GM23338 (cell line): ENCODE data around the gene SBF1. TPM values are rescaled to one million over a fixed set of nuclear protein-coding genes. Genes with fewer than 3 reads are reported as not detected.
A peak's percentile ranks its signal among the peaks of the same experiment; 100 is the strongest.

Experiments
- ATAC-seq: fragments of 200-7000 bp; cut with Tn5 transposase; 3 replicates; pipeline ENCODE4 v1.9.1; 2020
- DNase-seq: peaks from one replicate; pipeline ENCODE4 v3.0.0-alpha.2; 2015; ENCODE audit warnings: low spot score
- H2AFZ ChIP-seq: fragments of 200-600 bp; sonication (generic); 2 replicates; pipeline ENCODE4 v1.8.0; 2016; ENCODE audit warnings: antibody characterized with exemption, mild to moderate bottlenecking, moderate library complexity
- H3F3A ChIP-seq: fragments of 200-600 bp; sonication (generic); replicated peaks from 2 replicates; pipeline ENCODE4 v1.8.0; 2017; ENCODE audit warnings: antibody characterized with exemption, mixed run types, low read depth
- H3K27ac ChIP-seq: fragments of 200-600 bp; sonication (generic); 2 replicates; pipeline ENCODE4 v1.6.1; 2016; ENCODE audit warnings: low read depth
- H3K27me3 ChIP-seq: fragments of 200-600 bp; sonication (generic); 2 replicates; pipeline ENCODE4 v1.8.0; 2016; ENCODE audit warnings: mild to moderate bottlenecking, mixed run types, moderate library complexity; ENCODE audit not compliant: insufficient read depth
- H3K36me3 ChIP-seq: fragments of 200-600 bp; sonication (generic); 2 replicates; pipeline ENCODE4 v1.8.0; 2016; ENCODE audit warnings: mild to moderate bottlenecking; ENCODE audit not compliant: insufficient read depth
- H3K4me1 ChIP-seq: fragments of 200-600 bp; sonication (generic); 2 replicates; pipeline ENCODE4 v1.8.0; 2016; ENCODE audit warnings: mild to moderate bottlenecking, moderate library complexity; ENCODE audit not compliant: insufficient read depth
- H3K4me2 ChIP-seq: fragments of 200-600 bp; sonication (generic); 2 replicates; pipeline ENCODE4 v1.7.1; 2017; ENCODE audit warnings: mixed run types
- H3K4me3 ChIP-seq: fragments of 200-600 bp; sonication (generic); 2 replicates; pipeline ENCODE4 v1.6.1; 2016; ENCODE audit warnings: mixed run types
- H3K79me2 ChIP-seq: fragments of 200-600 bp; sonication (generic); replicated peaks from 2 replicates; pipeline ENCODE4 v1.8.0; 2017; ENCODE audit warnings: mild to moderate bottlenecking; ENCODE audit not compliant: insufficient read depth
- H3K9me2 ChIP-seq: fragments of 200-600 bp; sonication (generic); 2 replicates; pipeline ENCODE4 v1.8.0; 2017; ENCODE audit not compliant: insufficient read depth
- H4K20me1 ChIP-seq: fragments of 200-600 bp; sonication (generic); replicated peaks from 2 replicates; pipeline ENCODE4 v1.8.0; 2017; ENCODE audit warnings: mild to moderate bottlenecking; ENCODE audit not compliant: insufficient read depth
- H3K27ac Mint-ChIP-seq: 2 replicates; pipeline ENCODE4 v1.8.0; 2020; ENCODE audit warnings: inconsistent platforms, mild to moderate bottlenecking, moderate library complexity, mixed read lengths
- H3K27me3 Mint-ChIP-seq: 3 replicates; pipeline ENCODE4 v1.8.0; 2022; ENCODE audit warnings: low read depth, mild to moderate bottlenecking, moderate library complexity, mixed read lengths, inconsistent platforms; ENCODE audit not compliant: insufficient read depth, poor library complexity
- H3K36me3 Mint-ChIP-seq: 3 replicates; pipeline ENCODE4 v1.8.0; 2021; ENCODE audit warnings: low read depth, mild to moderate bottlenecking, inconsistent platforms, moderate library complexity, mixed read lengths
- H3K4me1 Mint-ChIP-seq: 3 replicates; pipeline ENCODE4 v1.8.0; 2020; ENCODE audit warnings: mild to moderate bottlenecking, inconsistent platforms, mixed read lengths
- H3K4me3 Mint-ChIP-seq: 3 replicates; pipeline ENCODE4 v1.8.0; 2021; ENCODE audit warnings: moderate library complexity, mild to moderate bottlenecking, inconsistent platforms, mixed read lengths
- H3K9me3 Mint-ChIP-seq: 3 replicates; pipeline ENCODE4 v1.8.0; 2020; ENCODE audit warnings: moderate library complexity, mild to moderate bottlenecking, inconsistent platforms, mixed read lengths
- CTCF ChIP-seq, 2 experiments: fragments of 200-600 bp in 1 of 2; sonication (generic) in 1 of 2; conservative IDR thresholded peaks; 2 replicates each; pipeline versions ENCODE4 v1.5.1 to v1.6.1; 2016 to 2017; ENCODE audit warnings: antibody characterized with exemption in 2 of 2, low read depth in 2 of 2, mild to moderate bottlenecking in 2 of 2, moderate library complexity in 1 of 2
- ETS1 ChIP-seq: IDR thresholded peaks from 2 replicates; pipeline ENCODE4 v1.6.1; 2016; ENCODE audit warnings: antibody characterized with exemption
- EZH2 ChIP-seq: fragments of 200-600 bp; sonication (generic); IDR thresholded peaks from one replicate; pipeline ENCODE4 v1.8.0; 2017; ENCODE audit warnings: antibody characterized with exemption, mild to moderate bottlenecking, low read depth; ENCODE audit not compliant: unreplicated experiment
- EZH2phosphoT487 ChIP-seq: fragments of 200-600 bp; sonication (generic); IDR thresholded peaks from one replicate; pipeline ENCODE4 v1.8.1; 2018; ENCODE audit warnings: antibody characterized with exemption; ENCODE audit not compliant: unreplicated experiment
- STAT1 ChIP-seq: IDR thresholded peaks from one replicate; pipeline ENCODE4 v1.6.1; 2016; ENCODE audit warnings: antibody characterized with exemption; ENCODE audit not compliant: unreplicated experiment
- ZNF114 ChIP-seq: fragments of 250-450 bp; sonication (Bioruptor Pico); IDR thresholded peaks from 2 replicates; pipeline ENCODE4 v1.5.0; 2020; ENCODE audit warnings: mild to moderate bottlenecking, moderate library complexity
- ZNF331 ChIP-seq: fragments of 250-450 bp; sonication (Bioruptor Pico); IDR thresholded peaks from 2 replicates; pipeline ENCODE4 v1.5.0; 2020; ENCODE audit warnings: low read depth, mild to moderate bottlenecking, moderate library complexity
- polyA plus RNA-seq: library from polyadenylated mRNA; unstranded; fragments of >200 nt; fragmentation: Nextera tagmentation; extraction: Ambion mirVana; gene quantifications from 2 replicates; pipeline ENCODE4 v1.2.1, GENCODE V29; 2016
- total RNA-seq: library from RNA; depleted of rRNA; stranded (reverse); fragments of >200 nt; shearing (Covaris generic); gene quantifications from 2 replicates; pipeline ENCODE4 v1.2.3, GENCODE V29; 2014
- TF ChIP-seq, protein P1 (sequence below): fragments of 250-450 bp; sonication (Bioruptor Pico); IDR thresholded peaks from 2 replicates; pipeline ENCODE4 v1.5.0; 2020; ENCODE audit warnings: mild to moderate bottlenecking, moderate library complexity

SBF1 gene
- total and polyA plus RNA-seq, 2 experiments from 2014 or later = 26.5 to 85.4 TPM

- H3K27me3 ChIP-seq = no peaks in the 10 kb centered on the region
- TF ChIP-seq EZH2 (no peak), ETS1 (no peak)
- H4K20me1 ChIP-seq = peaks cover 6% of the 10 kb centered on the region
- H3K4me1 Mint-ChIP-seq = no peaks in the 10 kb centered on the region
- H3K36me3 Mint-ChIP-seq = peaks cover 58% of the 10 kb centered on the region
- H3K4me1 ChIP-seq = no peaks in the 10 kb centered on the region
- H3K27ac ChIP-seq = no peak overlapping the region
- no peaks in the 10 kb centered on the region for H3K27me3 Mint-ChIP-seq
- H3K9me3 Mint-ChIP-seq = no peaks in the 10 kb centered on the region
- H2AFZ ChIP-seq = no peak overlapping the region
- no peak overlapping the region for H3K27ac Mint-ChIP-seq
- H3K79me2 ChIP-seq = no peaks in the 10 kb centered on the region
- H3F3A ChIP-seq = no peaks in the 10 kb centered on the region
- peaks cover 9% of the 10 kb centered on the region for H3K36me3 ChIP-seq
- no peak overlapping the region for H3K4me3 Mint-ChIP-seq
- ATAC-seq = no peak
- H3K4me3 ChIP-seq = no peak overlapping the region
- DNase-seq = no peak
- H3K4me2 ChIP-seq = no peak overlapping the region
- no peaks in the 10 kb centered on the region for H3K9me2 ChIP-seq
These were observed 52.8 kb downstream of the SBF1 start for GRCh38 chr22:50422046-50422445.

- no peaks in the 10 kb centered on the region for H3F3A ChIP-seq
- DNase-seq (no peak), ATAC-seq (no peak)
- H3K27me3 Mint-ChIP-seq = no peaks in the 10 kb centered on the region
- no peaks in the 10 kb centered on the region for H3K9me3 Mint-ChIP-seq
- no peak overlapping the region for H3K4me3 Mint-ChIP-seq
- peaks cover 9% of the 10 kb centered on the region for H3K36me3 ChIP-seq
- no peaks in the 10 kb centered on the region for H3K27me3 ChIP-seq
- 0 out of 2 replicates have a peak overlapping the region, but pooled peaks have one; percentile 39 for H3K27ac Mint-ChIP-seq
- no peak overlapping the region for H3K27ac ChIP-seq
- H3K4me2 ChIP-seq = no peak overlapping the region
- H2AFZ ChIP-seq = no peak overlapping the region
- H3K4me3 ChIP-seq = no peak overlapping the region
- H3K4me1 Mint-ChIP-seq = no peaks in the 10 kb centered on the region
- H4K20me1 ChIP-seq = peaks cover 5% of the 10 kb centered on the region
- peaks cover 58% of the 10 kb centered on the region for H3K36me3 Mint-ChIP-seq
- no peaks in the 10 kb centered on the region for H3K4me1 ChIP-seq
- H3K9me2 ChIP-seq = no peaks in the 10 kb centered on the region
- H3K79me2 ChIP-seq = no peaks in the 10 kb centered on the region
- TF ChIP-seq CTCF (conservative IDR thresholded peaks at IDR 0.05; ENCODE audit: low read depth in 2 of 2) = no peak
- no peak for TF ChIP-seq STAT1
- no peak for TF ChIP-seq ZNF331 (CRISPR knock-in tag)
- TF ChIP-seq ETS1 = no peak
- no peak for TF ChIP-seq EZH2
- TF ChIP-seq, protein P1, sequence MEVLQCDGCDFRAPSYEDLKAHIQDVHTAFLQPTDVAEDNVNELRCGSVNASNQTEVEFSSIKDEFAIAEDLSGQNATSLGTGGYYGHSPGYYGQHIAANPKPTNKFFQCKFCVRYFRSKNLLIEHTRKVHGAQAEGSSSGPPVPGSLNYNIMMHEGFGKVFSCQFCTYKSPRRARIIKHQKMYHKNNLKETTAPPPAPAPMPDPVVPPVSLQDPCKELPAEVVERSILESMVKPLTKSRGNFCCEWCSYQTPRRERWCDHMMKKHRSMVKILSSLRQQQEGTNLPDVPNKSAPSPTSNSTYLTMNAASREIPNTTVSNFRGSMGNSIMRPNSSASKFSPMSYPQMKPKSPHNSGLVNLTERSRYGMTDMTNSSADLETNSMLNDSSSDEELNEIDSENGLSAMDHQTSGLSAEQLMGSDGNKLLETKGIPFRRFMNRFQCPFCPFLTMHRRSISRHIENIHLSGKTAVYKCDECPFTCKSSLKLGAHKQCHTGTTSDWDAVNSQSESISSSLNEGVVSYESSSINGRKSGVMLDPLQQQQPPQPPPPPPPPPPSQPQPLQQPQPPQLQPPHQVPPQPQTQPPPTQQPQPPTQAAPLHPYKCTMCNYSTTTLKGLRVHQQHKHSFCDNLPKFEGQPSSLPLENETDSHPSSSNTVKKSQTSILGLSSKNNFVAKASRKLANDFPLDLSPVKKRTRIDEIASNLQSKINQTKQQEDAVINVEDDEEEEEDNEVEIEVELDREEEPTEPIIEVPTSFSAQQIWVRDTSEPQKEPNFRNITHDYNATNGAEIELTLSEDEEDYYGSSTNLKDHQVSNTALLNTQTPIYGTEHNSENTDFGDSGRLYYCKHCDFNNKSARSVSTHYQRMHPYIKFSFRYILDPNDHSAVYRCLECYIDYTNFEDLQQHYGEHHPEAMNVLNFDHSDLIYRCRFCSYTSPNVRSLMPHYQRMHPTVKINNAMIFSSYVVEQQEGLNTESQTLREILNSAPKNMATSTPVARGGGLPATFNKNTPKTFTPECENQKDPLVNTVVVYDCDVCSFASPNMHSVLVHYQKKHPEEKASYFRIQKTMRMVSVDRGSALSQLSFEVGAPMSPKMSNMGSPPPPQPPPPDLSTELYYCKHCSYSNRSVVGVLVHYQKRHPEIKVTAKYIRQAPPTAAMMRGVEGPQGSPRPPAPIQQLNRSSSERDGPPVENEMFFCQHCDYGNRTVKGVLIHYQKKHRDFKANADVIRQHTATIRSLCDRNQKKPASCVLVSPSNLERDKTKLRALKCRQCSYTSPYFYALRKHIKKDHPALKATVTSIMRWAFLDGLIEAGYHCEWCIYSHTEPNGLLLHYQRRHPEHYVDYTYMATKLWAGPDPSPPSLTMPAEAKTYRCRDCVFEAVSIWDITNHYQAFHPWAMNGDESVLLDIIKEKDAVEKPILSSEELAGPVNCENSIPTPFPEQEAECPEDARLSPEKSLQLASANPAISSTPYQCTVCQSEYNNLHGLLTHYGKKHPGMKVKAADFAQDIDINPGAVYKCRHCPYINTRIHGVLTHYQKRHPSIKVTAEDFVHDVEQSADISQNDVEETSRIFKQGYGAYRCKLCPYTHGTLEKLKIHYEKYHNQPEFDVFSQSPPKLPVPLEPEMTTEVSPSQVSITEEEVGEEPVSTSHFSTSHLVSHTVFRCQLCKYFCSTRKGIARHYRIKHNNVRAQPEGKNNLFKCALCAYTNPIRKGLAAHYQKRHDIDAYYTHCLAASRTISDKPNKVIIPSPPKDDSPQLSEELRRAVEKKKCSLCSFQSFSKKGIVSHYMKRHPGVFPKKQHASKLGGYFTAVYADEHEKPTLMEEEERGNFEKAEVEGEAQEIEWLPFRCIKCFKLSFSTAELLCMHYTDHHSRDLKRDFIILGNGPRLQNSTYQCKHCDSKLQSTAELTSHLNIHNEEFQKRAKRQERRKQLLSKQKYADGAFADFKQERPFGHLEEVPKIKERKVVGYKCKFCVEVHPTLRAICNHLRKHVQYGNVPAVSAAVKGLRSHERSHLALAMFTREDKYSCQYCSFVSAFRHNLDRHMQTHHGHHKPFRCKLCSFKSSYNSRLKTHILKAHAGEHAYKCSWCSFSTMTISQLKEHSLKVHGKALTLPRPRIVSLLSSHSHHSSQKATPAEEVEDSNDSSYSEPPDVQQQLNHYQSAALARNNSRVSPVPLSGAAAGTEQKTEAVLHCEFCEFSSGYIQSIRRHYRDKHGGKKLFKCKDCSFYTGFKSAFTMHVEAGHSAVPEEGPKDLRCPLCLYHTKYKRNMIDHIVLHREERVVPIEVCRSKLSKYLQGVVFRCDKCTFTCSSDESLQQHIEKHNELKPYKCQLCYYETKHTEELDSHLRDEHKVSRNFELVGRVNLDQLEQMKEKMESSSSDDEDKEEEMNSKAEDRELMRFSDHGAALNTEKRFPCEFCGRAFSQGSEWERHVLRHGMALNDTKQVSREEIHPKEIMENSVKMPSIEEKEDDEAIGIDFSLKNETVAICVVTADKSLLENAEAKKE (CRISPR knock-in tag) = no peak
- TF ChIP-seq EZH2phosphoT487 = no peak
- no peak for TF ChIP-seq ZNF114
These were observed 54.3 kb downstream of the SBF1 start for GRCh38 chr22:50420581-50420980.
